Endothelial cell of umbilical vein (primary cell): ENCODE data around the gene AICDA. TPM values are rescaled to one million over a fixed set of nuclear protein-coding genes. Genes with fewer than 3 reads are reported as not detected.

Source experiments
- BruUV-seq: library from RNA; stranded (reverse); fragments of 400-500 nt; replicated peaks from 2 replicates; lab custom pipeline; 2021; lab: Mats Ljungman, UMichigan
- CTCF ChIA-PET: fragments of 300-600, 350-600 bp; sonication (Branson Sonifier 250); formaldehyde crosslinking; loops from one replicate; lab custom pipeline; 2021; ENCODE audit warnings: antibody characterized with exemption, inconsistent platforms; lab: Charles Lee
- POLR2A ChIA-PET: fragments of 300-600, 350-600 bp; sonication (Branson Sonifier 250); formaldehyde crosslinking; loops from one replicate; lab custom pipeline; 2021; ENCODE audit warnings: antibody characterized with exemption, inconsistent platforms; lab: Charles Lee
- DNase-seq: peaks from one replicate; pipeline ENCODE4 v3.0.0-alpha.2; 2011; ENCODE audit warnings: low read depth, low spot score
- FAIRE-seq: peaks from 2 replicates; lab custom pipeline; 2011; peaks lifted over from hg19 to GRCh38; lab: Jason Lieb, UNC
- H2AFZ ChIP-seq: 2 replicates; pipeline ENCODE4 v1.6.0; 2012; ENCODE audit warnings: low read depth, low read length, control low read depth, inconsistent platforms
- H3K27ac ChIP-seq: 2 replicates; pipeline ENCODE4 v1.5.1; 2011; ENCODE audit warnings: low read depth, mild to moderate bottlenecking, control low read depth, low read length, moderate library complexity; ENCODE audit not compliant: insufficient read depth
- H3K27me3 ChIP-seq, 2 experiments: 2 replicates each; pipeline versions ENCODE4 v1.6.0 to v1.6.1; 2011; ENCODE audit warnings: low read length in 2 of 2, mixed read lengths in 1 of 2; ENCODE audit not compliant: control insufficient read depth in 2 of 2, insufficient read depth in 2 of 2
- H3K36me3 ChIP-seq, 2 experiments: 2 replicates in 1 of 2; 3 replicates in 1 of 2; pipeline ENCODE4 v1.5.1; 2011; ENCODE audit warnings: low read length in 2 of 2, mild to moderate bottlenecking in 1 of 2, moderate library complexity in 1 of 2; ENCODE audit not compliant: control insufficient read depth in 2 of 2, insufficient read depth in 2 of 2; ENCODE audit errors: extremely low read depth in 1 of 2
- H3K4me1 ChIP-seq: 3 replicates; pipeline ENCODE4 v1.5.1; 2011; ENCODE audit warnings: mild to moderate bottlenecking, low read length; ENCODE audit not compliant: control insufficient read depth, insufficient read depth; ENCODE audit errors: extremely low read depth
- H3K4me2 ChIP-seq: 2 replicates; pipeline ENCODE4 v1.6.1; 2011; ENCODE audit warnings: low read length, control low read depth, mixed read lengths; ENCODE audit not compliant: insufficient read depth
- H3K4me3 ChIP-seq, 3 experiments: fragments of 200-600 bp in 1 of 3; sonication (generic), shearing (Covaris generic) in 1 of 3; replicated peaks in 1 of 3; 2 replicates each; pipeline ENCODE4 v1.5.1; 2011 to 2016; ENCODE audit warnings: control low read depth in 3 of 3, low read length in 3 of 3, mild to moderate bottlenecking in 2 of 3, inconsistent platforms in 1 of 3, low read depth in 1 of 3, moderate library complexity in 1 of 3; ENCODE audit not compliant: insufficient read depth in 1 of 3
- H3K79me2 ChIP-seq: 2 replicates; pipeline ENCODE4 v1.6.0; 2012; ENCODE audit warnings: low read length, inconsistent platforms; ENCODE audit not compliant: control insufficient read depth, insufficient read depth
- H3K9ac ChIP-seq: replicated peaks from 2 replicates; pipeline ENCODE3; 2011; ENCODE audit warnings: low read length, control low read depth; ENCODE audit not compliant: insufficient read depth; ENCODE audit errors: extremely low read depth
- H3K9me1 ChIP-seq: replicated peaks from 3 replicates; pipeline ENCODE4 v1.6.0; 2011; ENCODE audit warnings: mild to moderate bottlenecking, low read length; ENCODE audit not compliant: control insufficient read depth, insufficient read depth; ENCODE audit errors: extremely low read depth
- H3K9me3 ChIP-seq: replicated peaks from 2 replicates; pipeline ENCODE4 v1.5.1; 2012; ENCODE audit warnings: low read length, inconsistent platforms; ENCODE audit not compliant: control insufficient read depth, insufficient read depth
- H4K20me1 ChIP-seq: replicated peaks from 2 replicates; pipeline ENCODE3; 2011; ENCODE audit warnings: mild to moderate bottlenecking, low read length; ENCODE audit not compliant: control insufficient read depth, insufficient read depth; ENCODE audit errors: extremely low read depth
- CTCF ChIP-seq, 2 donors: IDR thresholded peaks; 1 replicate in 1 of 2; 2 replicates in 1 of 2; pipeline ENCODE4 v1.5.1; 2011; ENCODE audit warnings: low read length in 2 of 2, mild to moderate bottlenecking in 2 of 2, moderate library complexity in 2 of 2, control low read depth in 1 of 2, inconsistent platforms in 1 of 2, low read depth in 1 of 2; ENCODE audit not compliant: insufficient read depth in 1 of 2; ENCODE audit errors: extremely low read depth in 1 of 2
- EZH2 ChIP-seq: IDR thresholded peaks from 2 replicates; pipeline ENCODE4 v1.6.1; 2012; ENCODE audit warnings: borderline replicate concordance, low read depth, mild to moderate bottlenecking, moderate library complexity, low read length, inconsistent platforms; ENCODE audit not compliant: severe bottlenecking
- FOS ChIP-seq: IDR thresholded peaks from 2 replicates; pipeline ENCODE4 v1.6.1; 2011; ENCODE audit warnings: mild to moderate bottlenecking, low read length, moderate library complexity, borderline replicate concordance; ENCODE audit not compliant: insufficient read depth
- GATA2 ChIP-seq: IDR thresholded peaks from 2 replicates; pipeline ENCODE4 v1.7.0; 2011; ENCODE audit warnings: low read depth, mild to moderate bottlenecking, moderate library complexity, mixed read lengths, low read length; ENCODE audit not compliant: insufficient read length, insufficient read depth
- JUN ChIP-seq: IDR thresholded peaks from 2 replicates; pipeline ENCODE4 v1.6.1; 2011; ENCODE audit warnings: borderline replicate concordance, low read depth; ENCODE audit not compliant: insufficient read length, insufficient read depth
- MAX ChIP-seq: IDR thresholded peaks from 2 replicates; pipeline ENCODE4 v1.6.1; 2011; ENCODE audit not compliant: insufficient read depth, insufficient read length
- MYC ChIP-seq: IDR thresholded peaks from one replicate; pipeline ENCODE4 v1.6.1; 2011; ENCODE audit warnings: mild to moderate bottlenecking, low read depth, low read length
- POLR2A ChIP-seq: IDR thresholded peaks from 2 replicates; pipeline ENCODE4 v1.6.1; 2012; ENCODE audit warnings: low read depth, mild to moderate bottlenecking, control low read depth, low read length
- POLR2AphosphoS5 ChIP-seq: IDR thresholded peaks from 2 replicates; pipeline ENCODE4 v1.6.1; 2012; ENCODE audit warnings: low read depth, mild to moderate bottlenecking, control low read depth, low read length, moderate library complexity; ENCODE audit not compliant: insufficient read depth
- dilution Hi-C: fragments of 300-500 bp; cut with MboI; formaldehyde crosslinking; loops from one replicate; pipeline ENCODE4 v1.15.0; 2019; ENCODE audit warnings: low sequenced_read_pairs; ENCODE audit not compliant: extremely low pct_ligation_motif_present
- intact Hi-C: fragments of 100-400 bp; cut with micrococcal nuclease; formaldehyde crosslinking; loops from one replicate; pipeline ENCODE4 v1.10.0; 2022
- polyA plus RNA-seq, 4 experiments: library from polyadenylated mRNA; depleted of rRNA in 3 of 4; stranded (reverse) in 3 of 4; unstranded in 1 of 4; fragments of >200 nt; gene quantifications; 2 replicates each; pipeline versions ENCODE4 v1.2.1 to v1.2.3, GENCODE V29; 2011 to 2012; ENCODE audit warnings: missing spikeins in 1 of 4
- total RNA-seq: library from RNA; stranded (reverse); gene quantifications from 2 replicates; pipeline ENCODE4 v1.2.3, GENCODE V29; 2021

Gene AICDA
- total and polyA plus RNA-seq, 2 donors (not counting 3 experiments of a cell fraction or from before 2014, with no cell fraction given) = not detected

GRCh38 chr12:8572507-8572906 is 40.2 kb downstream of the AICDA start:
- Histone ChIP-seq H3K4me3 (no peak overlapping the region), H3K27ac (no peak overlapping the region), H4K20me1 (no peaks in the 10 kb centered on the region), H2AFZ (no peak overlapping the region), H3K4me2 (no peak overlapping the region), H3K9me3 (no peaks in the 10 kb centered on the region), H3K27me3 (no peaks in the 10 kb centered on the region), H3K9ac (no peak overlapping the region), H3K4me1 (no peaks in the 10 kb centered on the region), H3K36me3 (no peaks in the 10 kb centered on the region), H3K79me2 (no peaks in the 10 kb centered on the region), H3K9me1 (no peaks in the 10 kb centered on the region)
- DNase-seq (no peak), FAIRE-seq (no peak)
- ChIA-PET POLR2A (no interaction called here), CTCF (interaction anchor here (1.2 to 2.4 kb wide), 3 partner anchors 28 to 36 kb away, joined by 3 to 10 read pairs (median 5); no protein-coding TSS in a partner anchor)
- TF ChIP-seq CTCF (IDR thresholded peaks at IDR 0.05; ENCODE audit: extremely low read depth in 1 of 2, insufficient read depth in 1 of 2, low read depth in 1 of 2, low read length in 2 of 2) (no peak), JUN (no peak), MYC (no peak), POLR2AphosphoS5 (no peak), GATA2 (no peak), MAX (no peak), EZH2 (no peak), FOS (no peak), POLR2A (no peak)
- intact Hi-C loops (no loop called here), dilution Hi-C loops (no loop called here)
- BruUV-seq = no TSS peak
